NAMALWA (cell line): ENCODE results near the gene MYO5A.
"Not testable (repeated sequence)": the region's sequence is repeated elsewhere in the genome, so short reads cannot be mapped to it uniquely, and the experiment has no call there.

ENCODE experiments used
- DNase-seq: peaks from one replicate; pipeline ENCODE4 v3.0.0-alpha.2; 2015; ENCODE audit warnings: low spot score

Gene MYO5A

GRCh38 chr15:52288051-52288942 is 240.4 kb downstream of the MYO5A start:
- no peak for DNase-seq

GRCh38 chr15:52287114-52287513 is 241.6 kb downstream of the MYO5A start:
- DNase-seq, result no peak

- DNase-seq, result not testable (repeated sequence)
Measured at GRCh38 chr15:52285941-52286340, 242.7 kb downstream of the MYO5A start.

- DNase-seq, result no peak
Measured at GRCh38 chr15:52284164-52284563, 244.5 kb downstream of the MYO5A start.

GRCh38 chr15:52283281-52283680 is 245.4 kb downstream of the MYO5A start:
- no peak for DNase-seq

DNA sequence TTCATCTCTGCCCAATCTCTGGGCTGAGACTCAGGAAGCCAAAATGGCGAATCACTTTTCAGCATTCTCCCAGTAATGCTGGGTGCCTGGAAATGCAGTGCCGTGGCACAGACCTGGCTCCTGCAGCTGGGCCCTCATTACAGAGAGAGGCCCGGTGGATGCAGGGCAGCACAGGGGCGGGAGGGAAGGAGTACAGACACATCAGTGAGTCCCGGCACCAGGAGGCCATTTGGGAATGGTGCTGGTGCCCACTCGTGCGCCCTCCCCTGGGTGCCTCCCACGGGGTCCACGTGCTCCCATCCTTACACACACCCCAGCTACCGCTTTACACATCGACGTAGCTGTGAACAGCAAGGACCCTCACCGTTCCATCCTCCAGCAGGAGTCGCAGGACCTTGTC is 246.3 kb downstream of the MYO5A start:
- no peak for DNase-seq

GRCh38 chr15:52281085-52282035 is 247.3 kb downstream of the MYO5A start:
- DNase-seq, result no peak

DNA sequence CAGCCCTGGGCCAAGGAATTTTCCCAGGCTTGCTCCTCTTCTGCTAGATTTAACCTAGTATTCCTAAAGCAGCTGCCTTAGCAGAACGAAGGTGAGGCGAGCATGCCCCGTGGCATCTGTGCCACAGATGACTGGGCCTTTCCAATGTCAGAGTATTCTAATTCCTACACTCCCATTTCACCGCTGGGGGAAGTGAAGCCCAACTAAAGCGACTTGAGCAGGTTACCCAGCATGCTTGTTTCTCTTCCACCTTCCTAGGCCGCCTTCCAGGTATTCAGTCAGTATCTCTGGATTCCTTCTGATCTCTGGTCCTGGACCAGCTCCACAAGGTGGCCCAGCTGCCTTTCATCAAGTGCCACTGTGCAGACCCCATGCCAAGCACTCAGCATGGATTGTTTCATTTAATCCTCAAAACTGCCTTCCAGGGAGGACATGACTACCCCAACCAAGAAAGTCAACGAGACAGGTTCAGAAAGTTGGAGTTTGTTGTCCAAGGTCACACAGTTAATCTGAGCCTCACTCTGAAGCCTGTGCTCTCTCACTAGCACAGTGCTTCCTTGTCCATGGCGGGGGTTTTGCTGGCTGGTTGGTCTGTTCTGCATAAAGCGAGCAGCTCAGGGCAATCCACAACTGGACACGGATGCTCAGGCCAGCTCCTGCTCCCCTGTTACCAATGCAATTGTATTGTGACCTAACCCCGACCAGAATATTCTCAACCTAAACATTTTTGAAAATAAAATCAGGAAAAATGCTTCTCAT is 248.2 kb downstream of the MYO5A start:
- DNase-seq, result no peak

- no peak for DNase-seq
Measured at GRCh38 chr15:52278636-52279367, 249.9 kb downstream of the MYO5A start.

DNA sequence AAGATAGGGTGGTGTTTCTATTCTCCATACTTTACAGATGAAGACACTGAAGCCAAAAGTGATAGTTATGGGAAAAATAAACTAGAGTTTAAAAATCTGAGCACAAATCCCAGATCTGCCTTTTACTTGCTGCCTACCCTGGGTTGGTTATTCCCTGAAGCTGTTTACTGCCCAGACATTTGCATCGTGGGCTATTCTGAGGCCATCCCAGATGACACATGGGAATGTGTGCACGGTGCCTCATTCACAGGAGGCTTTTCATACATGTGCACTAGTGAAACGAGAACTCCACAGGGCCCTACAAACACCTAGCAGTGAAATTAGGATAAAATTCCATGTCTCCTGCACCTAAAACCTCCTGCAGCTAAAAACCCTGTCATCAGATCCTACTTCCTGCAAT is 250.5 kb downstream of the MYO5A start:
- DNase-seq, result no peak

GRCh38 chr15:52277575-52277974 is 251.1 kb downstream of the MYO5A start:
- no peak for DNase-seq

GRCh38 chr15:52276256-52276770 is 252.4 kb downstream of the MYO5A start:
- no peak for DNase-seq

GRCh38 chr15:52263563-52264282 is 265.0 kb downstream of the MYO5A start:
- no peak for DNase-seq

GRCh38 chr15:52262364-52262763 is 266.3 kb downstream of the MYO5A start:
- DNase-seq, result no peak

GRCh38 chr15:52261498-52262242 is 267.0 kb downstream of the MYO5A start:
- DNase-seq, result peak; percentile 20

DNA sequence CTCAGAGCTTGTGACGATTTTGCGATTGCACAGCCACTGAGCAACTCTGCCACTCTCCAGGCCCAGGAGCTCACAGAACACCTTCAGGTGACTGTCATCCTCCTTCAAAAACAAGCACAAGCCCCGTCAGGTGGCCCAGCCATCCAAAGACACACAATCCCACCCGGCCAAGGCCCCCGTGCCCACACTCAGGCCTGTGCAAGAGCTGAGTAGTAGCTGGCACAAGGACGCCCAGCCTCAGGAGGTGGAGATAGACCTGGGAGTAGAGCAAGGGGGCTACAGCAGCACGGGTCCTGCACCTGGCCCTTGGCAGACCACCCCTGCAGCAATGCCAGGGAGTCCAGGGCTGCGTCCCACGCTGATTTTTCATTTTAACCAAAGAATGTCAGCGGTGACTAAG is 267.7 kb downstream of the MYO5A start:
- DNase-seq, result no peak

- DNase-seq, result no peak
Measured at GRCh38 chr15:52259503-52259902, 269.2 kb downstream of the MYO5A start.

DNA sequence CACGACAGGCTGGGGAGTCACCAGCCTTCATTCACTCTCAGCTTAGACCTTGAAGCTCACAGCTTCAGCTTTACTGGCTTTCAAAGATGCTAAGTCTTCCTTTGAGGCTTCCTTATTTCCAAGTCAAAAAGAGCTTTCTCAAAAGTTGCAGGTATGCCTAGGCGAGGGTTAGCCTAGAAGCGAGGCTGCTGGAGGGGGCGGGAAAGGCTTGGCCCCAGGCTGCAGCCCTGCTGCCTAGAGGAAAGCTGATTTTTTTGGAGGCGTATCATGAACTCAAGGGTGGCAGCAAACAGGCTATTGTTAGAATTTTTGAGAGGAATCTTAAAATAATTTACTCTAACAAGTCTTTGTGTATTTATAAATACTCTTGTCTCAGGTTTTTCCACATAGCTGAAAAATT is 270.2 kb downstream of the MYO5A start:
- DNase-seq, result no peak

DNA sequence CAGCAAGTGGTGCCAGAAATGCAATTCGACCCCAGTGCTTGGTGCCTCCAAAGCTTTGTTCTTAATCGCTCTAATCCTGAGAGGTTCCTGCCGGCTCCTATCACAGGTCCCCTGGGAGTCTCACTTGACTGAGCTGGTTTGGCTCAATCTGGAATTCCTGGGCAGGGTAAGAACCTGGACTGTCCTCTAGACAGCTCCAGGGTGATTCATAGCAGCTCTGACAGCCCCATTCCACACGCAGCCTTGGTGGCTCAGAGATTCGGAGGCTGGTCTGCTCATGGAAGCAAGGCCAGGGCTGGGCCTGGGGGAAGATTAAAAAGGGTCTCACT is 271.0 kb downstream of the MYO5A start:
- DNase-seq, result no peak
